Left lung (tissue), 10 donors: ENCODE results near the gene CABLES2. TPM values are rescaled to one million over a fixed set of nuclear protein-coding genes. Genes with fewer than 3 reads are reported as not detected.

Source experiments
- ATAC-seq: fragments of 200-7000 bp; cut with Tn5 transposase; one replicate; pipeline ENCODE4 v1.9.1; 2020; ENCODE audit warnings: moderate library complexity
- DNase-seq, 4 donors: peaks; one replicate each; pipeline ENCODE4 v3.0.0-alpha.2; 2013 to 2020
- H3K27ac ChIP-seq, 2 donors: fragments of 200-600 bp; sonication (generic) in 1 of 2; one replicate each; pipeline versions ENCODE4 v1.5.0 to v1.8.0; 2020 to 2021
- H3K27me3 ChIP-seq, 2 donors: fragments of 200-600 bp; sonication (generic) in 1 of 2; one replicate each; pipeline versions ENCODE4 v1.5.0 to v1.8.0; 2020 to 2021
- H3K36me3 ChIP-seq, 2 donors: fragments of 200-600 bp; sonication (generic) in 1 of 2; one replicate each; pipeline versions ENCODE4 v1.5.0 to v1.8.0; 2020 to 2021
- H3K4me1 ChIP-seq, 2 donors: fragments of 200-600 bp; one replicate each; pipeline ENCODE4 v1.8.0; 2021
- H3K4me3 ChIP-seq, 2 donors: fragments of 200-600 bp; sonication (generic) in 1 of 2; one replicate each; pipeline versions ENCODE4 v1.5.0 to v1.8.0; 2020 to 2021; ENCODE audit warnings: mild to moderate bottlenecking in 1 of 2
- H3K9me3 ChIP-seq, 2 donors: fragments of 200-600 bp; sonication (generic) in 1 of 2; one replicate each; pipeline versions ENCODE4 v1.5.0 to v1.8.0; 2020 to 2021
- intact Hi-C, 2 donors: fragments of 100-400 bp; cut with DNase I; formaldehyde crosslinking; loops; one replicate each; pipeline versions ENCODE4 v1.11.2 to v1.14.2; 2022
- polyA plus RNA-seq, 6 donors: library from polyadenylated mRNA; unstranded; fragments of 120-200 nt; gene quantifications; one replicate each; pipeline ENCODE4 v1.2.1, GENCODE V29; 2013; ENCODE audit not compliant: insufficient read length in 6 of 6
- total RNA-seq, 2 donors: library from RNA; stranded (reverse); fragmentation: NEBNext Ultra II Directional; extraction: Animal tissue kit (Norgen Biotek cat#: 25700); gene quantifications; one replicate each; pipeline ENCODE4 v1.2.1, GENCODE V29; 2021
- TF ChIP-seq, protein P1 (sequence below), 2 donors: fragments of 200-600 bp; sonication (generic) in 1 of 2; IDR thresholded peaks; one replicate each; pipeline versions ENCODE4 v1.5.0 to v1.8.0; 2021; ENCODE audit warnings: antibody characterized with exemption in 2 of 2
- donor health status: DM: no; HTN: yes; CAD: no.
- donor health status: DM: no; HTN: no; CAD: no.

CABLES2 gene
- total and polyA plus RNA-seq, 8 donors = 4.1 to 16.7 (median 13.2) TPM

DNA sequence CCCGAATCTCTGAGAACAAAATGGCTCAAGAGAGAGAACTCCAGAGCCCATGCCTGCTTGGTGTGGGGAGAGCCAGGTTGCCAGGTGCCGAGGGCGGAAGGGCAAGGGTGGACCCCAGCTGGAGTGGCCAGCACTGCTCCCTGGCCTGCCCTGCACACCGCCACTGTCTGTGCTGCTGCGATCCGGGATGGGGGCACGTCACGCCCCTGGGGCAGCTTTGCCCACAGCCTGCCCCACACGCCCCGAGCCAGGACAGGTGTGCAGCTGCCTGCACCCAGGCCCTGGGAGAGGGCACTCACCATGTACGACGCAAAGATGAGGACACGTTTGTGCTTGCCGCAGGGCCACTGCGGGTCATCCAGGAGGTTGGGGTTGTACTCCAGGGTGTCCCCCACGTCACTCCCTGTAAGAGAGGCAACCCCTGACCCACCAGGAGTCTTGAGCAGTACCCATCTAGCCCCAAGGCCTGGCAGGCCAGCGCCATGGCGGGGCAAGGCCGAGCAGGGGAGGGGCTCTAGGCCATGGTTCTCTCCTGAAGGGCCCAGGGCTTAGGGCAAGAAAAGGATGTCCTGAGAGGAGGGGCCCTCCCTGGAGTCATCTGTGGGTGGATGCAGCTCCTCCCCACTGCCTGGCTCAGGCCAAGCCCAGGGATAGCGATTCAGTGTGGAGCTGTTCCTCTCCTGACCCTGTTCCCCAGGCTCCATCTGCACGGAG, 14.3 kb downstream of the CABLES2 start:
- intact Hi-C loops = no loop called here
- ATAC-seq = no peak
- no peak for DNase-seq

DNA sequence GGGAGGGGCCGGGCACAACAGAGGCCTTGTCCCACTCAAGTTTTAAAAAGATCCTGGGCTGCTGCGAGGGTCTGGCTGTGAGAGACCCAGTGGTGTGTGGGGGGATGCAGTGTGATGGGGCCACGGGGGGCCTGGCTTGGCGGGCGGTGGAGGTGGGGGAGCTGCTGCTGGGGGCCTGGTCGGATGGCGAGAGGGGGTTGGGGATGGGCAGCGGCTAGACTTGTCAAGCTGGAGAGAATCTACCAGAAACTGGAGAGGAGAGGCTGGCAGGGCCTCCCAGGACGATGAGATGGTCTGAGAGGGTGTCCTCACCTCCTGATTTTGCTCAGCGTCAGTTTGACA, 15.0 kb downstream of the CABLES2 start:
- no peak overlapping the region for H3K4me3 ChIP-seq

More for the DNA sequence above, 14.3 kb downstream of the CABLES2 start:
- TF ChIP-seq, protein P1, sequence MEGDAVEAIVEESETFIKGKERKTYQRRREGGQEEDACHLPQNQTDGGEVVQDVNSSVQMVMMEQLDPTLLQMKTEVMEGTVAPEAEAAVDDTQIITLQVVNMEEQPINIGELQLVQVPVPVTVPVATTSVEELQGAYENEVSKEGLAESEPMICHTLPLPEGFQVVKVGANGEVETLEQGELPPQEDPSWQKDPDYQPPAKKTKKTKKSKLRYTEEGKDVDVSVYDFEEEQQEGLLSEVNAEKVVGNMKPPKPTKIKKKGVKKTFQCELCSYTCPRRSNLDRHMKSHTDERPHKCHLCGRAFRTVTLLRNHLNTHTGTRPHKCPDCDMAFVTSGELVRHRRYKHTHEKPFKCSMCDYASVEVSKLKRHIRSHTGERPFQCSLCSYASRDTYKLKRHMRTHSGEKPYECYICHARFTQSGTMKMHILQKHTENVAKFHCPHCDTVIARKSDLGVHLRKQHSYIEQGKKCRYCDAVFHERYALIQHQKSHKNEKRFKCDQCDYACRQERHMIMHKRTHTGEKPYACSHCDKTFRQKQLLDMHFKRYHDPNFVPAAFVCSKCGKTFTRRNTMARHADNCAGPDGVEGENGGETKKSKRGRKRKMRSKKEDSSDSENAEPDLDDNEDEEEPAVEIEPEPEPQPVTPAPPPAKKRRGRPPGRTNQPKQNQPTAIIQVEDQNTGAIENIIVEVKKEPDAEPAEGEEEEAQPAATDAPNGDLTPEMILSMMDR (IDR thresholded peaks at IDR 0.05) = no peak
- Histone ChIP-seq H3K4me3 (no peak overlapping the region), H3K36me3 (peaks cover 0 to 82% of the 10 kb centered on the region in 2 donors), H3K9me3 (no peaks in the 10 kb centered on the region), H3K27me3 (no peaks in the 10 kb centered on the region), H3K27ac (no peak overlapping the region), H3K4me1 (peaks cover 7 to 12% of the 10 kb centered on the region in 2 donors)

DNA sequence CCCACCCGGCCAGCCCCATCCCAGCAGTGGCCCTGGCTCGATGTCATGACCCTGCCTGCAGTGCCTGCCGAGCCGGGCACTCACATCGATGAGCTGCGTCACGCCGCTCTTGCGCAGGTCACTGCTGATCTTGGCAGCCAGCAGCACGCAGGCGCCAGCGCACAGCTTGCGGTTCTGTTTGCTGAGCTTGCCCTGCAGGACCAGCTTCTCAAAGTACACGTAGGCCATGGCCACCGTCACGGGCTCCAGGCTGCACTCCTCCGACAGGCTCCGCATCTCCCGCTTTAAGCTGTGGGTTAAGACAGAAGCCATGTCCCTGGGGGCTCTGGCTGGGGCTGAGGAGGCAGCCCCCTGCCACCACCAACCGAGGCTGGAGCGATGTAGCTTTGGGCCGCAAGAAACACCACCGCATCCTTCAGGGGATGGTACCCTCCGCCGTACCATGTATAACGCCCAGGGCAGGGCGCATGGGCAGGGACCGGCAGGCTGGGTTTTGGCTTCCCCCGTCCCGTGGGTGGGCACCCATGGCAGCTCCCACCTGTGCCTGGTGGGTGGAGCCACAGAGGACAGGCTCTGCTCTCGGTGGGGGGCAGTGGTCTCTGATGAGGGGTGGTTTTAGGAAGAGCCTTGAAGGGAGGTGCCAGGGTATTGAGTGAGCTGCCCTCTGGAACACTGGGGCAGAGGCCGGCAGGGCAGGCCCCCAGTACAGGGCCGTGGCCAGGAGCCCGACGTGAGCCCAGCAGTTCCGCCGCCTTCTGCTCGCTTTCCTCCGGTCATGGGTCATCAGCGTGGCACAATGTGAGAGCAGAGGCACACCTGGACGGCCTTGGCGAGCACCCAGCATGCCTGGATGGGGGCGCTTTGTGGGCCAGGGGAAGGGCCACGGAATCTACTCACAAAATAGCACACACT, 15.7 kb downstream of the CABLES2 start:
- H3K36me3 ChIP-seq = peaks cover 0 to 82% of the 10 kb centered on the region in 2 donors

More for the DNA sequence above, 15.0 kb downstream of the CABLES2 start:
- intact Hi-C loops = no loop called here
- DNase-seq = no peak
- peaks cover 0 to 82% of the 10 kb centered on the region in 2 donors for H3K36me3 ChIP-seq
- no peaks in the 10 kb centered on the region for H3K9me3 ChIP-seq
- no peak for ATAC-seq
- H3K27ac ChIP-seq = no peak overlapping the region
- TF ChIP-seq, protein P1 (IDR thresholded peaks at IDR 0.05) = no peak
- peaks cover 11 to 17% of the 10 kb centered on the region in 2 donors for H3K4me1 ChIP-seq
- no peaks in the 10 kb centered on the region for H3K27me3 ChIP-seq

GRCh38 chr20:62390317-62391164, 16.5 kb downstream of the CABLES2 start:
- TF ChIP-seq, protein P1 (IDR thresholded peaks at IDR 0.05) = no peak
- Histone ChIP-seq H3K9me3 (no peaks in the 10 kb centered on the region), H3K4me1 (peaks cover 11 to 26% of the 10 kb centered on the region in 2 donors), H3K27me3 (no peaks in the 10 kb centered on the region), H3K4me3 (no peak overlapping the region), H3K27ac (no peak overlapping the region), H3K36me3 (peaks cover 0 to 76% of the 10 kb centered on the region in 2 donors)
- DNase-seq (no peak), ATAC-seq (no peak)
- intact Hi-C loops = no loop called here

More for the DNA sequence above, 15.7 kb downstream of the CABLES2 start:
- no peak for ATAC-seq
- Histone ChIP-seq H3K27ac (no peak overlapping the region), H3K27me3 (no peaks in the 10 kb centered on the region), H3K9me3 (no peaks in the 10 kb centered on the region), H3K4me3 (no peak overlapping the region), H3K4me1 (peaks cover 11 to 17% of the 10 kb centered on the region in 2 donors)
- intact Hi-C loops = no loop called here
- TF ChIP-seq, protein P1 (IDR thresholded peaks at IDR 0.05) = no peak
- no peak for DNase-seq
